DMS79 treated with DMSO at 0.1 percent for 48 hours (cell line): ENCODE data around the gene POLR2F.
"Not testable (repeated sequence)": the region's sequence is repeated elsewhere in the genome, so short reads cannot be mapped to it uniquely, and the experiment has no call there.

Experiments
- DNase-seq: peaks from one replicate; lab custom pipeline; 2025; lab: John Stamatoyannopoulos, UW

The POLR2F gene

DNA sequence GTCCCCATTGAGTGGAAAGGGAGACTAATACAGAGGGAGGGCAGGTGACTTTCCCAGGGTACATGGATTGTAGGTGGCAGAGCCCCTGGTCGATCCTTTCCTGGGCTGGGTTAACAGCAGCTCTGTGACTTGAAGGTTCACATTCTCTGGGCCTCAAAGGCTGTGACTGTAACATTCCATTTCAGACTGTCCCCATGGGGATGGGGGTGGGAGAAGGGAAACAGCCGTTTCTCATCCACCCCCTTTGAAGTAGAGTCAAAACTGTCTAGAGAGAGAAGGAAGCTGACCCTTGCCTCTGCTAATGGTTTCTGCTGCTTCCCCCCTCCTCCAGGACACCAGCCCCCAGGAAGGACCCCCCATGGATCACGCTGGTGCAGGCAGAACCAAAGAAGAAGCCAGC lies 28.2 kb upstream of the POLR2F start:
- DNase-seq = no peak

DNA sequence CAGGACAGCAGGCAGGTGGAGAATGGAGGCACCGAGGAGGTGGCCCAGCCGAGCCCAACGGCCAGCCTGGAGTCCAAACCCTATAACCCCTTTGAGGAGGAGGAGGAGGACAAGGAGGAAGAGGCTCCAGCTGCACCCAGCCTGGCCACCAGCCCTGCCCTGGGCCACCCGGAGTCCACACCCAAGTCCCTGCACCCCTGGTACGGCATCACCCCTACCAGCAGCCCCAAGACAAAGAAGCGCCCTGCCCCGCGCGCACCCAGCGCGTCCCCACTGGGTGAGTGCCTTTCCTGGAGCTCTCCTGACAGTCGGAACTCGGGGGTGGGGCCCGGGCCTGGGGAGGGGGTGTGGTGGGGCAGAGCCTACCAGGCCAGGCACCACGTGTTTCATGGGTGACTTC lies 27.7 kb upstream of the POLR2F start:
- DNase-seq = no peak

DNA sequence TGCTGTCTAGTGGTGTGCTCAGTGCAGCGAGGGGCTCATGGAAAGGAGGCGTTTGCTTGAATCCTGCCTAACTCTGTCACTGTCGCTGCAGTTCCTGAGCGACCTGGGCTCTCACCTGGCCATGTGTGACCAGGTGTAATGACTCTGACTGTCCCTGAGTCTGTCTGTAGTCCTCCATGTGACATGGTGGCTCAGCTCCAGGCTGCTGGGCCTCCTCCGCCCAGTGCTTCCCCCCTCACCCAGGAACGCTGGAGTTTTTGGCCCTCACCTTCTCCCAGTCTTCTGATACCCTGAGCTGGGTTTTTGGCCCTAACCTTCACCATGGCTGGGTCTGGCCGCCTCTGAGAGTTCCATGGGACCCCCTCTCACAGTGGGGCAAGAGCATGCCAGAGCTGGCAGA lies 27.1 kb upstream of the POLR2F start:
- no peak for DNase-seq

DNA sequence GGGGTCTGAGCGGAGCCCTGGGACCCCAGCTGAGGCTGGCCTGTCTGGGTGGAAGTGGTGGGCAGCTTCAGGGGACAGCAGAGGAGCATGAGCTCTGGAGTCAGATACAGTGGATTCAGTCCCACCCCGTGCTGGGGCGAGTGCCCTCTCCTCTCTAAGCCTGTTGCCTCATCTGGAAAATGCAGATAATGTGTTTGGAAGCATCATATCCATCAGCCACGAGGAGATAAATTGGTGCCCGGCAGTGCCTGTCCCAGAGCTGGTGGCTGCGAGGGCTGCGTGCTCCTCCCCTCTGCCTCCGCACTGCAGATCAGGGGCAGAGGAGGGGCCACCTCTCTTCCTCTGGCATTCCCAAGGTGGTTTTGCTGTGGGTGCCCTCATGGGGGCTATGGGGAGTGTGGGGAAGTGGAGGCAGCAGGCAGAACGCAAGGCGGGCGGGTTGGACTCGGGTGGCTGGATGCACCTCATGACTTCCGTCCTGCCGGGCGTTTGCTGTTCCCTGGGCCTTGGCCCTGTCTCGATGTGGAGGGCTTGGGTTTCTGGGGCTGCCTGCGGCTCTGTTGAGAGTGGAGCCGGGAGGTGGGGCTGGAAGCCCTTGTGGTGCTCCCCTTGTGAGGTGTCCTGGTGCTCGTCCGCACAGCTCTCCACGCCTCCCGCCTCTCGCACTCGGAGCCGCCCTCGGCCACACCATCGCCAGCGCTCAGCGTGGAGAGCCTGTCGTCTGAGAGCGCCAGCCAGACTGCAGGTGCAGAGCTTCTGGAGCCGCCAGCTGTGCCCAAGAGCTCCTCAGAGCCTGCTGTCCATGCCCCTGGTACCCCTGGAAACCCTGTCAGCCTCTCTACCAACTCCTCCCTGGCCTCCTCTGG lies 26.5 kb upstream of the POLR2F start:
- DNase-seq = no peak

DNA sequence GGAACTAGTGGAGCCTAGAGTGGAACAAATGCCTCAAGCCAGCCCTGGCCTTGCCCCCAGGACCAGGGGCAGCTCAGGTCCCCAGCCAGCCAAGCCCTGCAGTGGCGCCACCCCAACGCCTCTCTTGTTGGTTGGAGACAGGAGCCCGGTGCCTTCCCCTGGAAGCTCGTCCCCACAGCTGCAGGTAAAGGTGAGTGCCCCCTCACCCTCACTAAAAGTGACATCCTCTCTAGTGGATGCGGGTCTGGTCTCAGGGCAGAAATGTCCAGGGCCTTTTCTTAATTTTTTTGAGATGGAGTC lies 25.9 kb upstream of the POLR2F start:
- no peak for DNase-seq

DNA sequence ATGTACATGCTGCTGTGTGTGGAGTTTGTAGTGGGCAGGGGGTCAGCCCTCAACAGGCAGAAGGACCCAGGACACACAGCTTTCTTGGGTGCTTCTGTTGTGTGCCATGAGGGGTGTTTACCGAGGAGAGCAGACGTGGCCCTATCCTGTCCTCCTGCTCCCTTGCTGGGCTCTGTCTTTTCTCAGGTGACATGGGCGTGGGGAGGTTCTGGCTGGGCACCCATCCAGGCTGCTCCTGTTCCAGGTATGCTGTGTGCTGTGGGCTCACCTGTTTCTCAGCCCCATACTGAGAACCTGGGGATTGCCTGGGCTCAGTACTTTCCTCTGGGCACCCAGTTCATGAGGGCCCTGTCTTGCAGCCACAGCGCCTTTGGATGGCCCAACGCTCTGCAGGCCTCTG lies 24.1 kb upstream of the POLR2F start:
- DNase-seq = no peak

DNA sequence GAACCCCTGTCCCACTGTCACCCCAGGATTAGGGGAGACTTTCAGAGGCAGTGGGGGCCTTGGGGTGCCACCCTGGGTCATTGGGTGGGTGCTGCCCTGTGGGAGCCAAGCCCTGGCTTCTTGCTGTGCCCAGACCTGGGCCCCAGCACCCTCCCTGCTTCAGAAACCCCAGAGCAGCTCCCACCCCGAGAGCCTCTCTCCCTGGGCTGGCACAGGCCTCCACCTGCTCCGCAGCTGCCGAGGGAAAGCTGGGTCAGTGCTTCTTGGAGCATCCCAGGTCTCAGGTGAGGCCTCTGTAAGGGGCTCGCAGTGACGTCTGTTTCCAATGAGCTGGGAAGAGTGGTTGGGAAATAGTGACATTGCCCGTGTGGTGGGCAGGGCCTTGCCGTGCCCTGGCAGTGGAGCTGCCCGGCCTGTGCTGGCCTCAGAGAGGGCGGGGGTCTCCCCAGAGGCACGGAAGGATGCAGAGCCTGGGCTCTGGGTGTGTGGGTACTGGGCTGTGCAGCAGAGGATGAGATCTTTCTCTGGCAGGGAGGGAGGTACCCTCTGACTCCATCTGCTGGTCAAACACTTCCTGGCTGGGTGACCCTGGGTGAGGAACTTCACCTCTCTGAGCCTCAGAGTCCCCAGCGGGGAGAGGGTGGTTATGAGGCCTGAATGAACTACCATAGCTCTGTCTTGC lies 23.1 kb upstream of the POLR2F start:
- DNase-seq = no peak

DNA sequence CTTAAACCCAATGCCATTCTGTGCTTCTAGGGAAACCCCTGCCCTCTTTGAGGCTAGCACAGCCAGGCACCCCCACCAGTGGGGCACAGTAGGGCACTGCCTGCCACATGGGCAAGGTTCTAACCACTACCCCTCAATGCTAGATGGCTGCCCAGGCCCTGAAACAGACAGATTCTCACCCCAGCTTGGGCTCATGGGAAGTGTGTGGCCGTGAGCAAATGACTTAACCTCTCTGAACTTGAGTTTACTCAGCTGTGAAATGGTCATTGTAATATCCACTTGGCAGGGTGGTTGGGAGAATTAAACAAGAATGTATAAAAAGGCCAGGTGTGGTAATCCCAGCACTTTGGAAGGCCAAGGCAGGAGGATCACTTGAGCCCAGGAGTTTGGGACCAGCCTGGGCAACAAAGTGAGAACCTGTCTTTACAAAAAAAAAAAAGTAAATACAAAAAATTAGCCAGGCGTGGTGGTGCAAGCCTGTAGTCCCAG lies 22.5 kb upstream of the POLR2F start:
- DNase-seq = no peak

DNA sequence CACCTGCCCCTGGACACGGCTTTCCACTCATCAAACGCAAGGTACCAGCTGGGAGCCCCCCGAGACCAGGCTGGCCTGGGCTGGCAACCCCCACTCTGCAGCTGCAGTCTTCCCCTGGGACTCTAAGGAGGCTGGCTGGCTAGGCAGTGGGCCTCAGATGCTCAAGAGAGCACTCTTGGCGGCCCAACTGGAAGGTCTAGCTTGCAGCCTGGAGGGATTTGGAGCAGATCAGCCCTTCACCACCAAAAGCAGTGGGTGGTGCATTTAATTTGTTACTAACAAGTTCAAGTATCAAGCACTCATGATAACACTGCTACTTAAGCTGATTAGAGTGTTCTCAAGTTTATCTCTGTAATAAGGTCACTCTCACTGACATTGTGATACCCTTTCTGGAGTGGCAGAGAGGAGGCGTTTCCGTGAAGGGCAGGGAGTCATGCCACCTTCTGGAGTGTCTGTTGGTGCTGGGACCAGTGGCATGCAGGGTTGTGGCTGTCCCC lies 21.6 kb upstream of the POLR2F start:
- peak; percentile 72 for DNase-seq

DNA sequence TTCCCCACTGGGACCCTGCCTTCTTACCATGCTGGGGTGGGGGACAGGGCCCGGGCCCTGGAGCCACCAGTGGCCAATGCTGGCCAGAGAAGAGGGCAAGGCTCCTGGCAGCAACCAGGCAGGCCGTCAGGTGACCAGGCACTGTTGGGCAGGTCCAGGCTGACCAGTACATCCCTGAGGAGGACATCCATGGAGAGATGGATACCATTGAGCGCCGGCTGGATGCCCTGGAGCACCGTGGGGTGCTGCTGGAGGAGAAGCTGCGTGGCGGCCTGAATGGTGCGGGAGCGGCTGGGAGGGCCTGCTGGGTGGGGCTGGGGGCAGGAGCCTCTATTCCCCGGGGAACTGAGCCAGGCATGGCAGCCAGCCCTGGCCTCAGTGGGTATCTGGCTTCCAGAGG lies 21.1 kb upstream of the POLR2F start:
- no peak for DNase-seq

DNA sequence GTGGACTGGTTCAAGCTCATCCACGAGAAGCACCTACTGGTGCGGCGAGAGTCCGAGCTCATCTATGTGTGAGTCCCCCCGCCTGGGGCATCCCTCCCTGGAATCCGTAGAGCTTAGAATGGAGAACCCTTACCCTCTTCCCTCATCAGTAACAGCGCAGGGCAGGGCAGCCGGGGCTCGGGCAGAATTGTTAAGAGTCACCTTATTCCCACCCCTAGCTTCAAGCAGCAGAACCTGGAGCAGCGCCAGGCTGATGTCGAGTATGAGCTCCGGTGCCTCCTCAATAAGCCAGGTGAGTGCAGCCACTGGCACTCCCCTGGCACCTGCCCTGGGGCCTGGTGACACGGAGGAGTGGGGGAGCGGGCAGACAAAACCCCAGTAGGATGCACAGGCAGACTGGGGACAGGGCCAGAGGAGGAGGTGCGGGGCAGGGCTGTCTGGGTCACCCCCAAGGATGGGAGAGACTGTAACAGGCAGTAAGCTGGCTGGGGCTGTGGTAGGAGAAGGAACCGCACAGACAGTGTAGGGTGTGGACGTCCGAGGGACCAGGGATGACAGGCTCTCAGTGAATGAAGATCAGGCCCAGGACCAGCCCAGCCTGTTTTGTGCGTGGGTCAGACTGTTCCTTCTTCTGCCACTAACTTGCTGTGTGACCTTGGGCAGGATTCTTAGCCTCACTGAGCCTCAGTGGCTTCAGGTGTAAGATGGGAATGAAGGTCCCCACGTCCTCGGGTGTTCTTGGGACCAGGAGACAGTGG lies 20.5 kb upstream of the POLR2F start:
- DNase-seq = peak; percentile 82

DNA sequence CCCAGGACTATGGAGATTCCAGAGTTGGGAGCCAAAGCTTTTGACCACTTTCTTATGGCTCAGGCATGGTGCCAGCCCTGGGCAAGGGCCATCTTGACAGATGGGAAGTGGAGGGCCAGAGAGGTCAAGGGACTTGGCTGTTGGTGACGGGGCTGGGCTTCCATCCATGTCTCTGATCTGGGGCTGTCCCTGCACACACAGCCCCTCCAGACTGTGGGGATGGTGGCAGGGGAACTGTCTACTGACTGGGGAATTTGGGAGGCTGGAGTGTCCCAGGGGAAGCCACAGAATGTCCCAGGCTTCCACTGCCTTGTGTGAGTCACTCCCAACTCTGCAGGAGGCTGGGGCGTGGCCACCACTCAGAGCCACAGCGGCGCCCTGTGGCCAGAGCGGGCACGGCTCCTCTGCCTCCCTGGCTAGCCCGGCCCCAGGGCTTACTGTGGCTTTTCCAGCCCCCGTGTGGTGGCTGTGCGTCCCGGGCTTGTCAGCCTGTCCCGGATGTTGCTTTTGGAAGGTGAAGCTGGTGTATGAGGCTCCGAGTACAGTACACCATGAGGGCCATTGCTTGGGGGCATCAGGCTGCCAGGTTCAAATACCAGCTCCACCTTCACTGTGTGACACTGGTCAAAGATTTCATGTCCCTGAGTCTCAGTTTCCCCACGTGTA lies 19.7 kb upstream of the POLR2F start:
- no peak for DNase-seq

DNA sequence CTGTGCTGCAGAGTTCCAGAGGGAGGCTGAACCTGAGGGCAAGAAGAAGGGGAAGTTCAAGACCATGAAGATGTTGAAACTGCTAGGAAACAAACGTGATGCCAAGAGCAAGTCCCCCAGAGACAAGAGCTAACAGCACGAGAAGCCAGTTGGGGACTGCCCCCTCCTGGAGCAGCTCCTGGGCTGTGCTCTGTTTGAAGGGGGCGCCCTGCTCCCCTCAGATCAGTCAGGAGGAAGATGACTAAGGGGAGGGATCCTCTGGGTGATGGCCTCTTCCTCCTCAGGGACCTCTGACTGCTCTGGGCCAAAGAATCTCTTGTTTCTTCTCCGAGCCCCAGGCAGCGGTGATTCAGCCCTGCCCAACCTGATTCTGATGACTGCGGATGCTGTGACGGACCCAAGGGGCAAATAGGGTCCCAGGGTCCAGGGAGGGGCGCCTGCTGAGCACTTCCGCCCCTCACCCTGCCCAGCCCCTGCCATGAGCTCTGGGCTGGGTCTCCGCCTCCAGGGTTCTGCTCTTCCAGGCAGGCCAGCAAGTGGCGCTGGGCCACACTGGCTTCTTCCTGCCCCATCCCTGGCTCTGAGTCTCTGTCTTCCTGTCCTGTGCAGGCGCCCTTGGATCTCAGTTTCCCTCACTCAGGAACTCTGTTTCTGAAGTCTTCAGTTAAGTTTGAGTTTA lies 12.7 kb upstream of the POLR2F start:
- DNase-seq = no peak

DNA sequence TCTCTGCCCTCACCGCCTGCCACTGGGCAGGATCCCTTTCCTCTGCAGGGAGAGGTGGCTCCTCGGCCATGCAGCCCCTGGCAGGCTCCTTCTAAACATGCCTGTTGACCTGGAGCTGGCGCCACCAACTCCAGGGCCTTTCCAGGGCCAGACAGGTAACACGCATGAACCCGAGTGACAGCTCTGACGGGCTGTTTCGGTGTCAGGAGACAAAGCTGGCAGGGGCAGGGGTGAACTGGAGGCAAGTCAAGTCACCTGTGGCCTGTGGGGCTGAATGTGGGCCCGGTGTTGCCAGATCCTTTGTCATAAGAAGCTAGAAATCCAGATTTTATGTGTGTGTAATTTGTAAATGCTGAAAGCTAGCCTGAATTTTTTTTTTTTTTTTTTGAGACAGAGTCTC lies 11.4 kb upstream of the POLR2F start:
- no peak for DNase-seq

DNA sequence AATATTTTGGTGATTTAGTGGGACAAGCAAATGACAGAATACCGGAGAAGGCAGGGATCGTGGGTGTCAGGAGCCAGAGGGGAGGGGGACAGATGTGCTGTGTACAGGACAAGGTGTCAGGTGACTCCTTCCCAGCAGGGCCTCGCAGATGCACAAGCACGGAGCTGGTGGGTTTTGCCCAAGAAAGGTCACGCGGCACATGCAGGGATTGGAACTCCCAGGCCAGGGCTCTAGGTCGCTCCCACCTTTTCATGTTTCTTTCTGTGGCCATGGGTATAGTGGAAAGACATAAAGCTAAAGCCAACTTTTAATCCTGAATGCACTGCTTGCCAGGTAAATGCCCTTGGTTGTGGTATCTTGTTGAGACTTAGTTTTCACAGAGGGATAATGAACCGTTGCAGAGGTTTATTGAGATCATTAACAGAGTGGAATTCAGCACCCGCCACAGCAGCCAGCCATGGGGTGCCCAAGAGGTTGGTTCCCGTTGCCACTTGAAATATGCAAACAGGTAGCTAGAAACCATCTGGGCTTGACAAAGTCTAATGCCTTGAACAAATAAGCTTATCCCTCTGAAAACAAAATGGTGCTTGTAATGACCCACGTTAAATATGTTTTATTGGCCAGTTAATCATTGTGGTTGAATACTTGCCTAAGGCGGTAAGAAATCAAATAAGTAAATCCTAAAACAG lies 10.2 kb upstream of the POLR2F start:
- peak; percentile 26 for DNase-seq

DNA sequence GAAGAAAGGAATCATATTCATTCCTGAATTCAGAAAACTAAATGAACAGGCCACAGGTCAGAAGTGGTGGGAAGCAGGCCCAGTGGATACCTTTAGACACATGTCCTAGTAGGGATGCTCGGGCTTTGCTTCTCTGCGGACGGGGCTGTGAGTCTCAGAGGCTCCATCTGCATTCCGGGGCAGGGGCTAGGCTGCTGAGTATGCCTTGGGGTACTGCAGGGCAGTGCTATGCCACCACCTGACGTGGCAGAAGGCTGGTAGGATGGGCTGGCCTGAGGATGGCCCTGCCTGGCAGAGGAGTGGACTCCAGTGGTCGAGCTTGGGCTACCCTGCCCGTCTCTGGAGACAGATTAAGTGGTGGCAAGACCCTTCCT lies 9.7 kb upstream of the POLR2F start:
- no peak for DNase-seq

DNA sequence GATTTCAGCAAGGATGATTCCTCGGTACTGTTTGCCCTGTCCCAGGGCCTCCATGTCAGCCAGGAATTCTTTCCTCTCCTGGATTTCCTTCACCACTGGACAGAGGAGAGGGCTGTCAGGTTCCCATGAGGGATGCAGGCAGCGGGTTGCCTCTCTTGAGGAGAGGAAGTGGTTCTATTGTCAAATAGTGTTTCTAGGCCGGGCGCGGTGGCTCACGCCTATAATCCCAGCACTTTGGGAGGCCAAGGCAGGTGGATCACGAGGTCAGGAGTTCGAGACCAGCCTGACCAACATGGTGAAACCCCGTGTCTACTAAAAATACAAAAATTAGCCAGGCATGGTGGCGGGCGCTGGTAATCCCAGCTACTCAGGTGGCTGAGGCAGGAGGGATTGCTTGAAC lies 9.1 kb upstream of the POLR2F start:
- DNase-seq = not testable (repeated sequence)

DNA sequence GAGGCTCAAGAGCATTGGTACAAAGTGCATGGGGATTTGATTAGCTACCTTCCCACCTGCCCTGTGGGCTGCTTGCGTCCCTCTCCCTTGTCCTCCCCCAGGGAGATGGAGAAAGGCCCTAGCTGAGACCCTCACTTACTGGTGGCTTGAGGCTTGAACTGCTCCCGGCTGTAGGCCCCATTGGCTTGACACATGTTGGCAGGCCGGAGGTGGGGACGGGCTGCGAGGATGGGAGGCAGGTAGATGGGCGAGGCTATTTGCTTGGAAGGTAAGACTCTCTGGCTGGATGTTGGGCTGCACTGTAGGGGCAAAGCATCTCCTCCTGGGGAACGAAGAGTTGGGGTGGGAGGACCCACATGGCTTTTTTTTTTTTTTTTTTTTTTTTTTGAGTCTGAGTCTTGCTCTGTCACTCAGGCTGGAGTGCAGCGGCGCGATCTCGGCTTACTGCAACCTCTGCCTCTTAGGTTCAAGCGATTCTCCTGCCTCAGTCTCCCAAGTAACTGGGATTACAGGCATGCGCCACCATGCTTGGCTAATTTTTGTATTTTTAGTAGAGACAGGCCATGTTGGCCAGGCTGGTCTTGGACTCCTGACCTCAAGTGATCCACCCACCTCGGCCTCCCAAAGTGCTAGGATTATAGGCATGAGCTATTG lies 6.2 kb upstream of the POLR2F start:
- DNase-seq = not testable (repeated sequence)

DNA sequence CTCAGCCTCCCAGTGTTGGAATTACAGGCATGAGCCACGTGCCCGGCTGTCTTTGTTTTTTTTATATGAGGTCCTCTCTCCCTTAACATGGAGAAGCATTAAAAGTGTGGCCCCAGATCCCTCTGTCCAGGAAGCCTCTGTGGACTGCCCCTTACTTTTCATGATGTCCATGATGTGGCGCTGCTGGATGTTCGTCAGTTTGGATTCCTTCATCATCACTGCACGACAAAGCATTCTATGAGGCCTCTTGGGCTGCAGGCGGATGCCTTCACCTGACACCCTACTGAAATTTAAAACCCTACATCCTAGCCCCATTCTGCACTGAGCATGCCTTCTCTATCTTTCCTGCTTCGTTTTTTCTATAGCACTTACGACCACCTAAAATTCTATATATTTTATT lies 2.2 kb upstream of the POLR2F start:
- no peak for DNase-seq

DNA sequence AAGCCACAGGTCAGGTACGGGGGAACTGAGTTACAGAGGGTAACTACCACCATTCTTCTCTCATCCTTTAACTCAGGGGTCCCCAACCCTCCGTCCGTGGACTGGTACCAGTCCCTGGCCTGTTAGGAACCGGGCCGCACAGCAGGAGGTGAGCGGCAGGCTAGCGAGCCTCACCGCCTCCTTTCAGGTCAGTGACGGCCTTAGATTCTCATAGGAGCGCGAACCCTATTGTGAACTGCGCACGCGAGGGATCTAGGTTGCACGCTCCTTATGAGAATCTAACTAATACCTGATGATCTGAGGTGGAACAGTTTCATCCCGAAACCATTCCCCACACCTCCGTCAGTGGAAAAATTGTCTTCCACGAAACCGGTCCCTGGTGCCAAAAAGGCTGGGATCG lies 870 bp upstream of the POLR2F start:
- not testable (repeated sequence) for DNase-seq

DNA sequence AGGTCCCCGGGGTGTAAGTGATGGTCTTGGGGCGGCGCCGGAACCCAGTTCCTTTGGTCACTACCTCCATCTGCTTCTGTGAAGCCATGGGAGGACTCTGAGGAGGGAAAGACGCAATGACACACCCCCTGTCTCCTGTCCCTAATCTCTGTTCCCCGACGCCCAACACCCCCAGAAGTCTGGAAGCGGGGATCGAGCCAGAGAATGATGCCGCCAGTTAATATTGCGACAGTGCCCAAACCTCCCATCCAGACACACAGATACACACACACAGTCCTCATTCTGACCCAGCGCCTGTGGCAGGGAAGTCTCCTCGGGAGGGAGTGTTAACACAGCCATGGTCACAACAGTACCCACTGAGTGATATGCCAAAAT lies 450 bp upstream of the POLR2F start:
- no peak for DNase-seq
